SW 1271 (cell line): ENCODE measurements around the gene SPATA16.
"Not testable (repeated sequence)": the region's sequence is repeated elsewhere in the genome, so short reads cannot be mapped to it uniquely, and the experiment has no call there.

ENCODE experiments used
- DNase-seq, 2 experiments: peaks; one replicate each; lab custom pipeline; 2025; lab: John Stamatoyannopoulos, UW

SPATA16 gene

DNA sequence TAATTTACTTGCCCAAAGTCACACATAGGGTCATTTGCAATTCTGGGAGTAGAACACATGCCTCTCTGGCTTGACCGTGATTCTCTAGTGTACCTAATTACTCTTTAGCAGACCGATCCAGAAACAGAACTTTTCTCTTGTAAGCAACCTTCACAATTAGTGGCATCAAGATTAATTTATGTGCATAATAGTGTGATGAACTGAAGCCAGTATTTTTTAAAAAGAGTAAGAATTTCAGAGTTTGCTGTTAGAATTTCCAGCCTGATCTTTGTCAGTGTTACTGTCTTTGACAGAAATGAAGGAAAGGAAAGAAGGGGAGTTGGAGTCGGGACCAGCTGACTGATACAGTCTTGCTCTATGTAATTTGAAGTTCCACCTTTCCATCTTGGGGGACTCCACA lies 137.1 kb downstream of the SPATA16 start:
- no peak for DNase-seq

DNA sequence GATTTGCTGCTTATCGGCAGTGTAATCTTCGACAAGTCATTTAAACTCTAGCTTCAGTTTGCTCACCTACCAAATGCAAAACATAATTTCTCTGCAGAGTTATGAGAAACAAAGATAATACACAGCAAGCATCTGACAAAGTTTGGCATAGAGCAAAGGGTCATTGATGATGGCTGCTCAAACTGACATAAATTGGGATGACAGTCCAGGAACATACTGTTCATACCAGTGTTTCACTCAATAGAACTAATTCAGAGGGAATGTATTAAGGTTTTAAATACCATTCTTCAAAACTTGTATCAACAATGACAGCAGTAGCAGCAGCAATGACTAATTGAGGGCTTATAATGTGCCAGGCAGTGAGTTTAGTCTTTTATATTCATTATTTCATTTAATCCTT lies 137.6 kb downstream of the SPATA16 start:
- DNase-seq: no peak

DNA sequence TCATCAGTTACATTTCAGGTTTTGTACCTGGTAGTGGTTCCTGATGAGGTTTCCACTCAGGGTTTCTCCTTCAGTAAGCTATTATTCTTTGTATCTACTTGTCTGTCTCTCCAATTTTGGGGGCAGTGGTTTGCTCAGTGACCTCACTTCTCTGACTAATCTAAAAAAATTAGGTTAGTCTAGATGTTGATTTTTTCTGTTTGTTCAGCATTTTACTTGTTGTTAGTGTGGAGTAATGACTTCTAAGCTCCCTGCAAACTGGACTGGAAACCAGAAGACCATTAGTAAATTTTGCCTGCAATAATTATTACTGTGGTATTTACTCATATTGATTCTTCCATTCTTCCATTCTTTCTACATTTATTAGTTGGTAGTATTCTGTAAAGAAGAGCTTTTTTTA lies 139.4 kb downstream of the SPATA16 start:
- DNase-seq: no peak

DNA sequence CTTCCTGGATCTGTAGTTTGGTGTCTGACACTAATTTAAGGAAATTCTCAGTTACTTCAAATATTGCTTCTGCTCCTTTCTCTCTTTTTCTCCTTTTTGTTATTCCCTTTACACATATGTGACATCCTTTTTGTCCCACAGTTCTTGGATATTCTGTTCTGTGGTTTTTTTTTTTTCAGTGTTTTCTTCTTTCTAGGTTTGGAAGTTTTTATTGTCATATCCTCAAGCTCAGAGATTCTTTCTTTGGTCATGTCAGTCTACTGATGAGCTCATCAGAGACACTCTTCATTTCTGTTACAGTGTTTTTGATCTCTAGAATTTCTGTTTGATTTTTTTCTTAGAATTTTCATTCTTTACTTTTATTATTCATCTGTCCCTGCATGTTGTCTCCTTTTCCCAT lies 140.5 kb downstream of the SPATA16 start:
- DNase-seq: no peak

DNA sequence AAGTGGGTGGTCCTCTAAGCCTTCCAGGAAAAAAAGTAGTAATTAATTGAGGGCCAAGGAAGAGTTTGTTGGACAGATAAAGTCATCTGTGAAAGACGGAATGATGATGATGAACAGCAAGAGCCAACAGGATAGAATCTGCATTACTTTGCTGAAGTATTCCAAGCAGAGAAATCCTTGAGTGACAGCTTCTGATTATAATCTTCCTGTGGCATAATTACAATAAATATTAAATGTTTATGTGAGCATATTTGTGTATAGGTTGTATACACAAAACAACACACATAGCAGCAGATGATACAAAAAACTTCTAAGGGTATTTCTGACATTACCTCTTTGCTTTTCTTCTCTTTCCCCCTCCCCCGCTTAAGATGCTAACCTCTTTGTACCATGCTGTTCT lies 147.6 kb downstream of the SPATA16 start:
- DNase-seq: no peak

DNA sequence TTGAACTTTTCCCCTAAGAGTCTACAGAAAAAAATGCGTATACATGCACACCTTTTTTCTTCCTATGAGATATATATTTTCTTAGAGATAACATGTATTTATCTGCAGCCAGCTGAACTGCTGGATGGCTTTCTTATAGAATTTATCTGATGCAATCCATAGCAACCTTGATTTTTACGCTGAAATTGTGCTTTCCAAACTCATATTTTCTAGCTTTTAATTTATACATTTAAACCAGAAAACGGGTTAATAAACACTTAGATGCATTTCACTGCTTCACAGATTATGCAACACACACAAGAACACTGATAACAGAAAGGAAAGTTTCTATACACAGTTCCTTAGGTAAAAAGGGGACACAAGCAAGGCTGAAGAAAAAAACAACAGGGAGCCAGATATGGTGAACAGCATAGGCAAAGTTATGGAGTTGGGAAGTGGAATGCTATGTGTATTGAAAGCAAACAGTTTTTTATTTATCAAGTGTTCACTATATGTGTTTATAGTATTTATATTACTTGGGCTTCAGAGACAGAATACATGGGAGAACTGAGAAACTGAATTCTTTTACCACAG lies 149.5 kb downstream of the SPATA16 start:
- DNase-seq: no peak

DNA sequence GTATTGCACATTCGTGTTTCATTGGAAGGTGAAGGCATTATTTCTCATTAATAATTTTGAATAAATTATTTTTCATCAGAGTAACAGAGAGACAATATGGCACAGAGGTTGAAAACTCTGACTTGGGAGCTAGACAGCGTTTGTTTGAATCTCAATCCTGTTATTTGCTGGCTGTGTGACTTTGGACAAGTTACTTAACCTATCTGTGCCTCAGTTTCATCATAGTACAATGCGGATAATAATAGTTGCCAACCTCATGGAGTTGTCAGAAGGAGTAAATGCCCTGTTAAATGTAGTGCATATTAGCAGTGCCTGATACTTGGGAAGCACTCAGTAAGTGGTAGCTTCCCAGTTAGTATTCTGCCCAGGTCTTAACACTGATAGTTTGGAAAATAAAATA lies 151.7 kb downstream of the SPATA16 start:
- DNase-seq: no peak

DNA sequence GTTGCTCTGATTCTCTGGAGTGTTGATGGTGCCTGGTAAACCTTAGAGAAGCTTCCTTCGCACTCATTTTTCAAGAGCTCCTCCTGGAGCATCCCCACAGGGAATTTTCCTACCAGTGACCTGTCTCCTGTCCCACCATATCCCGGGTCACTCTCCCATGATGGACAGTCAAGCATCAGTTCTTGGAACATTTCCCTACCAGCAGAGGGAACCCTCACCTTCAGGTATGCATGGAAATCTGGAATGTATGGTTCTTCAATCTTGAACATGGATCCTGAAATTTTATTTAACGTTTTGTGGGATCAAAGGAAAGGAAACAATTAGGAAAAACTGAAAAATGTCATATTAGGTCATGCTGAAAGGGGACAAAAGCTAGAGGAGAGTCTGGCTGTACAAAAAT lies 153.8 kb downstream of the SPATA16 start:
- DNase-seq: peak in 1 of 2 experiments; percentile 3

DNA sequence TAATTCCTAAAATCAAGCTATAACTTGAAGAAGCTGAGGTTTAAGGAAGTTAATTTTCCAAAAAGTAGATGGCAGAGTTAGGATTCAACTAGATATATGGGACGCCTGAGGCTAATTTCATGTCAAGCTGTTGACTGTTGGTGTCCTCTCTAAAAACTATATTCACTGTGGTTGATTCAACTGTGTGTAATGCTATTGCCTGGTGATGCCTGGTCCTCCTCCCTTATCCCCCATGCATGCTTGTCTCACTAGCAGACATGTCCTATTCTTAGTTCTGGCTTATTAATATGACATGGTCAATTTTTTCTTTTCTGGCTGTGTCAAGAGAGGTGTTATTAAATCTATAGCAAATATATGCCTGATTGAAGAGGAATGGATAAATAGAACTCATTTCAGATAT lies 156.1 kb downstream of the SPATA16 start:
- no peak for DNase-seq

DNA sequence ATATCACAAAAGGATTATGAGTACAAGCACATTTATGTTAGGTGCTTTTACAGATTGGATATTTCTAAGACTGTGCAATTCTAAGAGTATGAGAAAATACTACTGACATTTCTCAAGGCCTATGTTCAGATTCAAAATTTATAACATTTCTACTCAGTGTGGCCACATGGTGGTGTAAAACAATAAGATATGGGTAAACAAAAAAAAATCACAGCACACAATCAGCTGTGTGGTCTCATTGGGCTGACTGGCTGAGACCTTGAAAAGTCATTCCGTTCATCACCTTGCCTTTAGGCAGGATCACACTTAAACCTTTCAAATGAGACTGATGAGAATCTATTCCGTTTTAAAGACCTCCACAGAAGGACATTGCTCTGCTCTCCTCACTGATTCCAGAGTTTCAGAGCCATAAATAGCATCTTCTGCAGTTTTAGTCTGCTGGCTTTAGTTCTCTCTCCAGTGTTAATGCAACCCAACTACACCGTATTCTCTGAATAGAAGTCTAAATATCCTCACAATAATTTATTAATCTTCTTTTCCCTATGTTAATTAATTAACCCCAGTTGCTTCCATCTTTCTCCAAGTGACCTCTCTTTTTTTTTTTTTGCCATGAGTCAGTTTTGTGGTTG lies 158.2 kb downstream of the SPATA16 start:
- peak in 1 of 2 experiments; percentile 33 for DNase-seq

DNA sequence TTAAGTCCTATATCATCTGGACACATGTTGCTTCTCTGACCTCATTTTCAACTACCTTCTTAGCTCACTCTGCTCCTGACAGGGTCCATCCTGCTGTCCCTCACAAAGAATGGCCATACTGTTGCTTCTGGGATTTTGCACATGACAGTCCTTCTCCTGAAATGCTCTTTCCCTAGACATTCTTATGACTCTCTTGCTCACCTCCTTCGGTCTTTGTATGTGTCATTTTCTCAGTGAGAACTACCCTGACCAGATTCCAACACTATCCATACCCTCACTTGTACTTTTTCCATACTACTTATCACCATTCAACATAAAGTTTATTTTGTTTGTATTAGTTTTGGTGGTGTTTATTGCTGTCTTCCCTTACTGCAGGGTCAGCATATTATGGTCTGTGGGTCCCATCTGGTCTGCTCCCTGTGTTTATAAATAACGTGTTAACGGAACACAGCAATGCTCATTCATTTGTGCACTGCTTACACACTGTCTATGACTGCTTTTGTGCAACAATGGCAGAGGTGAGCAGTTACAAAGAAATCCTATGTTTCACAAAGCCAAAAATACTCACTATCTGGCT lies 159.5 kb downstream of the SPATA16 start:
- no peak for DNase-seq

DNA sequence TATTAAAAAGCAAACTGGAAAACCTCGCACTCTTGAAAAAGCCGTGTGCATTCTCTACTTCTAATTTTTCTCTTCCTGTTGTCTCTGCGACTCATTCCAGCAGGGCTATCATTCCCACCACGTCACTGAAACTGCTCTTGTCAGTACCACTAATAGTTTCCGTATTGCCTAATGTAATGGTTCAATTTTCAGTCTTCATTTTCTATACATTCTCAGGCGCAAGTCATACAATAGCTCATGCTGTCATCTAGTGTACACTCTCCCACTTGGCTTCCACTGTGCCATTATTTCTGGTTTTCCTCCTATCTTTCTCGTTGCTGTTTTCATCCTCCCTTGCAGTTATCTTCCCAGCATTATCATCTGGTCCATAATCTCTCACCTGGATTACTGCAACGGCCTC lies 160.2 kb downstream of the SPATA16 start:
- no peak for DNase-seq

DNA sequence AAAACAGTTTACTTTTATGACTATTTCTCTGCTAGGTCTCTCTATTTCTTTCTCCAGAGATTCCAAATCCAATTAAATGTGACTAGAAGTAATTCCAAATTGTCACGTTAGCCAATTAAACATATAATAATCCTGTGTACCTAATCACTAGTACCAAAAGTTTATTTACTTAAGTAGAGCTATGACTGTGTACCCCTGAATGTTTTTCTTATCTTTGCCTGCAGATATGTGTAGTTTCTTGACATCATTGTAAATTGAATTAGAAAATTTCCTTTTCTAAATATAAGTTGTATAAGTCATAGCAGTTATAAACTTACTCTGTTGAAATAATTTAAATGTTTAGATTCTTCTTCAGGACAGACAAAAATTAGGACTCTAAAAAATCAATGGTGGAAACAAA lies 163.3 kb downstream of the SPATA16 start:
- no peak for DNase-seq

DNA sequence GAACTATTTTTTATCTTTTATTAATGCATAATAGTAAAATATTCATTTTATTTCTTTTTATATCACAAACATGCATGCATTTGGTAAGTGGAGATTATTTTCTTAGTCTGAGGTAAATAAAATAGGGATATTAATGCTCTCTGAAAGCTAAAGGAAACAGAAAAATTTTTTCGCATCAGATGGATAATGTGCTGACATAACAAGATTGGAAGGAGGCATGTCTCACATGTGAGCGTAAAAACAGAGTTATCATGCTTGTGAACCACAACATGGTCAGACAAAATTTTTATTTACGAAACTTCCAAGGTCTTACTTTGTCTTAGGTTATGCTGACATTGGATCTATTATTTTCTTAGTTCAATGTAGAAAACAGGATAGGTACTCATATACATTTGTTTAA lies 166.1 kb downstream of the SPATA16 start:
- no peak for DNase-seq

DNA sequence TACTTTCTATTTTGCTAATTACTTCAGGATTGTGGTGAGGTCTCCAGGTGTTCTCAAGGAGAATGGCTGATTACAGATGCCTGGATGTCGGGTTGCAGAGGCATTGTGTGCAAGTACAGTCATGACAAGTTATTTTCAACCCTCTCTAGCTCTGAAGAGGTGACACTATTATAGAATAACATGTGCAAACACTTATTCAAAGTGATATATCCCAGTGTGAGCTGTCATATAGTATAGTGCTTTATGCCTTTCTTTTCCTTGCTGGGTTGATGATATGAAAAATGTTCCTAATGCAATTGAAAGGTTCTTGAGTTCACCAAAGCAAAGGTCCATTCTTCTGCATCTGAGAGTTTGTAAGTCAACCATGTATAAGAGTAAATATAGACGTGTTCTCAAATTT lies 167.2 kb downstream of the SPATA16 start:
- DNase-seq: no peak

DNA sequence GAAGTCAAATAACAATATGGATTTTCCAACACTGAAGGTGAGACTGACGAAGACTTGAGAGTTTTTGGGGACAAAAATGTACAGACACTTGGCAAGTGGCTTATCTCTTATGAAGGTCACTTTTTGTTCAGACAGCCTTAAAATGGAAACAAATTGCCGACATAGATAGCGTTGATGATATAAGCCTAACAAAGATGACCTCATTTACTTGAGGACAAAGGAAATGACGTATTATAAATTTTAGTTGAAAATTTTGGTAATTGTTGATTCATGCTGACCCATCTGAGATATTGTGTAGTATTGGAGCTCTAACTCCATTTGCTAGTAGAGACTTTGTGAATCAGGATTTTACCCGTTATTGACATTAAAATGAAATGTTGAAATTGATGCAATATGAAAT lies 168.3 kb downstream of the SPATA16 start:
- DNase-seq: no peak

DNA sequence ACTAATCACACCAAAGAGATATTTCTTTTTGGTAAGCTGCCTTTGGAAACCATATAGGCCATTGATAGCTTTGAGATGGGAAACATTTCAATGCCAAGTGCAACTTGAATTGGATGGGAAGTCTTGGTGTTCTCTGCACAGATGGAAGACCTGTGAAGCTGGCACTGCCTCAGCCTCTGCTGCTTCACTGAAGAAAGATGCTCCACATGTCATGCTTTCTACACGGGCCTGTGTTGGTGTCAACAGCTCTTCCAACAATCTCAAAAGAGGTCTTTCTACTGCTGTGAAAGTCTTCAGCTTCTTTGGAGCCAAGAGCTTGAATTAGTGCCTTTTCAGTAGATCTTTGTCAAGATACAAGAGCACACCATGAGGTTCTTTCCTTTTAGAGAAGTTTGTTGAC lies 169.0 kb downstream of the SPATA16 start:
- no peak for DNase-seq

DNA sequence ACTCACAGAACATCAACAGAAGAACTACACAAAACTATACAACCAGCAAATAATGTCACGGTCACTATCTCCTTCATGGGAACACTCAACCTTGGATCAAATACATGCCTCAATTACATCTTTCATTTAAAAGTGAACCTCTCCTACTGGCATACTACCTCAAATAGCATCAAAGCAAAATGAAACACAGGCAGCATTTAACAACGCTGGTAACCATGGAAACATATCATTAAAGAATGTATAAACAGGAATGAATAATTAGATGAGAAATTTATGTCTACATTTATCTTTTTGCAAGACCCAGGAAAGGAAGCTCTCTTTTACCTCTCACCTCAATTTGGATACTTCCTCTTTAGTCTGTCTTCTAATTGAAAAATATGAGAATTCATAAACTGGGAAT lies 172.4 kb downstream of the SPATA16 start:
- no peak for DNase-seq

DNA sequence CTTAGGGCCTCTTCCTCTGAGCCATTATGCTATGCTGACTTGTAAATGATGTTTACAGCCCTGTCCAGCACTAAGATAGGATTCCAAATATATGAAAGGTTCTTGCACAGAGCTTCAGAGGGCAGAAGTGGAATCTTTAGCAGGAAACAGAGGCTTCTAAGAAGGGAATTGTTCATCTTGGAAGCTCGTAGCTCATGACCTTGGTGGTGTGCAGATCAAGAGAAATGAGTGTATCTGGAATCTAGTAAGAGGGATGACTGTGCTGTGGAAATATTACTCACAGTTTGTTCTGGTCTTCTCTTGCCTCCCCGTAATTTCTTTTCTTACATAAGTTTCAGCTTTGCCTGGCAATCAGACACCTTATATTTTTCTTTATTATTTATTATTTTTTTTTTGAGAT lies 175.8 kb downstream of the SPATA16 start:
- no peak for DNase-seq

DNA sequence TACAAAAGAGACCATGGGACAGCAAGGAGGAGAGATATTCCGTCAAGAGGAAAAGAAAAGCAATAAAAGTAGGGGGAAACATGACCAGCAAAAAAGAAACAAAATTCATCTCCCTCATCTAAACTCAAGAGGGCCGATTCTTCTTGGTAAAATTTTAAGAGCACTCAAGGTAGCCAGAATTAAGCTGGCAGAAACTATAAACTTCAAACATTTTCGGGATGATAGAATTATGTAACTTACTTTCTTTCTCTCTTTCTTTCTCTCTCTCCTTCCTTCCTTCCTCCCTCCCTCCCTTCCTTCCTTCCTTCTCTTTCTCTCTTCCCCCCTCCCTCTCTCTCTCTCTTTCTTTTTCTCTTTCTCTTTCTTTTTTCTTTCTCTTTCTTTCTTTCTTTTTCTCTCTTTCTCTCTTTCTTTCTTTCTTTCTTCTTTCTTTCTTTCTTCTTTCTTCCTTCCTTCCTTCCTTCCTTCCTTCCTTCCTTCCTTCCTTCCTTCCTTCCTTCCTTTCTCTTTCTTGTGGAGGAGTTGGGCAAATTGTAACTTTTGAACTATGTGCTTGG lies 180.3 kb downstream of the SPATA16 start:
- not testable (repeated sequence) for DNase-seq

DNA sequence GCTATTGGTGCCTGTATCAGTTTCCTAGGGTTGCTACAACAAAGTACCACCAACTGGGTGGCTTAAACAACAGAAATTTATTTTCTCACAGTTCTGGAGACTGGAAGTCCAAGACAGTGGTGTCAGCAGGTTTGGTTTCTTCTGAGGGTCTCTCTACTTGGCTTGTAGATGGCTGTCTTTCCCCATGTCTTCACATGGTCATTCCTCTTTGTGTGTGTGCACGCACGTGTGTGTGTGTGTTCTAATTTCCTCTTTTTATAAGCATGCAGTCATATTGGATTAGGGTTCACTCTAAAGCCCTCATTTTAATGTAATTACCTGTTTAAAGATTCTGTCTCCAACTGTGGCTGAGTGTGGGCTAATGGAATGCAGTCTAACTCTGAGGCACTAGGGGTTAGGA lies 182.5 kb downstream of the SPATA16 start:
- no peak for DNase-seq

DNA sequence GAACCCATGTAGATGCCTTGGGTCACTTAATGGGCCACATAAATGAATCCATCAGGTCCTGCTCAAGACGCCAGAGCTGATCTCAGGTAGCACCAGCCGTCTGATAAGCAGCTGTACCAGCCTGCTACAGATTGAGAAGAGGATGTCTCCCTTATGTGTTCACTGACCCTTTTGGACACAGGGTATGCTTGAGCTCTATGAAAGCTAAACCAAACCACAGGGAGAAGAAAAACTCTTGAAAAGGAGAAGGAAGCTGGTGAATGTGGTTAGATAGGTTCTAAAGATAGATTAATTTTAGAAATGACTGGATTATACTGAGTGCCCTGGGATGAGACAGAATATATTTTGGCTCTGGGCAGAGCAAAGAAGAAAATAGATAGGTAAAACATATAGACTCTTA lies 187.5 kb downstream of the SPATA16 start:
- no peak for DNase-seq

DNA sequence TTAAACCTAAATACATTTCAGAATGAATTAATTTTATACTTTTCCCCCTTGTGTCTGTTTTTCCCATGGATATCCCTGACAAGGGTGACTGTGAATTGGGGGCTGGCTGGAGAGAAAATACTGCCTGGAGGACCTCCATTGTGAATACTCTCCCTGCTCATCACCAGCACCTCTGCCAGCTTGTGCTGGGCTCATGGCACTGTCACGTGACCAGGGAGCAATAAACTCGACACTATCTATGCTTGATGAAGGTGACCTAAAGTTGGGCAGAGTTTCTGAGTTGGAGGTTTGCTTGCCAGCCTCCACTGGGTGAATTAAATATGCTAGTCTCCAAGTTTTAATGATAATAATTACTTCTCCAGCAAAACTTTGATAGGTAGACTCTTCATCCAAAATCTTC lies 189.5 kb downstream of the SPATA16 start:
- DNase-seq: no peak

DNA sequence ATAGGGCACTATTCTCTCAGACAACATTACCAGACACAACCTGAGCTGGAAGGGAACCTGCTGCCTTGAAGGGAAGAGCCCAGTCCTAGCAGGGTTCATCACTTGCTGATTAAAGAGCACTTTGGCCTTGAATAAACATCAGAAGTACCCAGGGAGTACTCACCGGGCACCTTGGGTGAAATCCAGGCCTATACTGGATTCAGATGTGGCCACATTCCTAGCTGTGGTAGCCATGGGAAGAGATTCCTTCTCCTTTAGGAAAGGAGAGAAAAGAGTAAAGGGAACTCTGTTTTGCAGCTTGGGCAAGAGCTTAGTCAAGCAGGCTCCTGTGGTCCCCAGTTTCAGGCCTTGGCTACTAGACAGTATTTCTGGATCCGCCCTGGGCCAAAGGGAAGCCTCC lies 195.0 kb downstream of the SPATA16 start:
- DNase-seq: no peak
